DOHH2 (cell line): ENCODE measurements around the gene RBX1.

ENCODE experiments used
- EZH2phosphoT487 ChIP-seq: fragments of 200-600 bp; sonication (generic); IDR thresholded peaks from 2 replicates; pipeline ENCODE4 v1.6.1; 2017; ENCODE audit warnings: borderline replicate concordance, mild to moderate bottlenecking, antibody characterized with exemption, low read length, moderate library complexity, mixed read lengths
- TF ChIP-seq, protein P1 (sequence below): fragments of 200-600 bp; sonication (generic); IDR thresholded peaks from one replicate; pipeline ENCODE4 v1.5.1; 2014; ENCODE audit warnings: antibody characterized with exemption, mild to moderate bottlenecking, low read depth, low read length; ENCODE audit not compliant: poor library complexity, severe bottlenecking

DNA sequence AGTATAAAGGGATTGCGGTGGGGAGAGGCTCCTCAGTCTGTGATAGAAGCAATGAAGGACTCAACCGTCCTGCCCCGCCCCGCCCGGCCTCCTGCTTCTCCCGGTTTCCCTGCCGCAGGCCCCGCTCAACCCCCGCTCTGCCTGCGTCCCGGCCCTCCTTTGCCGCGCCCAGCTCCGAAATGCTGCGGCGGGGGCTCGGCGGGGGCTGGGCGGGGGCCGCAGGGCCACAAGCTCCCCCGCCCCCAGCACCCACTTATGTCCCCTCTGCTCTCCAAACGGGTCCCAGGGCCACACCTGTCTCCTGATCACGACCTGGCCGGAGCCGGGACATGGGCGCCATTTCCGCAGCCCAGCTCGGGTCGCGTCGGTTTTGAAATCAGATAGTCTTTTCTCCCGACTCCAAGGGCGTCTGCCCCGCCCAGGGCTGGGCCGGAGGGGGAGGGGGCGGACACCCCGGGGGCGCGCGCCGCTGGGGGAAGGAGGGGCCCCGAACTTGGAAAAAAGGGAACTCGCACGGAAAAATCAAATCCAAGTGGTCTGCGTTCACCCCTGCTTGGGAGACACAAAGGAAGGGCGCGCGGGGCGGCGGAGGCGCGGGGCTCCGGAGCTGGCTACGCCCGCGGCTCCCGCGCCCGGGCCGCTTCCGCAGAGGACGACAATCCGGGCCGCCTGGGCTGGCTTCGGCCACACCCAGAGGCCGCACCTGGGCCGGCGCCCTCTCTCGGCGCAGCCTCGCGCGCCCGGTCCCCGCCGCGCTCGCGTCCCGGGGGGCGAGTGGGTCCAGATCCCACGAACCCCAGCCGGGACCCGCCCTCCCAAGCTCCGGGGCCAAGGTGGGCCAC lies 70.7 kb downstream of the RBX1 start:
- TF ChIP-seq, protein P1, sequence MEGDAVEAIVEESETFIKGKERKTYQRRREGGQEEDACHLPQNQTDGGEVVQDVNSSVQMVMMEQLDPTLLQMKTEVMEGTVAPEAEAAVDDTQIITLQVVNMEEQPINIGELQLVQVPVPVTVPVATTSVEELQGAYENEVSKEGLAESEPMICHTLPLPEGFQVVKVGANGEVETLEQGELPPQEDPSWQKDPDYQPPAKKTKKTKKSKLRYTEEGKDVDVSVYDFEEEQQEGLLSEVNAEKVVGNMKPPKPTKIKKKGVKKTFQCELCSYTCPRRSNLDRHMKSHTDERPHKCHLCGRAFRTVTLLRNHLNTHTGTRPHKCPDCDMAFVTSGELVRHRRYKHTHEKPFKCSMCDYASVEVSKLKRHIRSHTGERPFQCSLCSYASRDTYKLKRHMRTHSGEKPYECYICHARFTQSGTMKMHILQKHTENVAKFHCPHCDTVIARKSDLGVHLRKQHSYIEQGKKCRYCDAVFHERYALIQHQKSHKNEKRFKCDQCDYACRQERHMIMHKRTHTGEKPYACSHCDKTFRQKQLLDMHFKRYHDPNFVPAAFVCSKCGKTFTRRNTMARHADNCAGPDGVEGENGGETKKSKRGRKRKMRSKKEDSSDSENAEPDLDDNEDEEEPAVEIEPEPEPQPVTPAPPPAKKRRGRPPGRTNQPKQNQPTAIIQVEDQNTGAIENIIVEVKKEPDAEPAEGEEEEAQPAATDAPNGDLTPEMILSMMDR: peak; percentile 3
- no peak for TF ChIP-seq EZH2phosphoT487
